Measurements from ENCODE around the gene OXCT1. TPM values are rescaled to one million over a fixed set of nuclear protein-coding genes. Genes with fewer than 3 reads are reported as not detected.

OXCT1 gene
- total RNA-seq, 1 experiment from 2014 or later, result 20.6 TPM

GRCh38 chr5:41893074-41893851, 23.0 kb upstream of the OXCT1 start:
- DNase-seq (ENCODE audit: low spot score) (no peak), ATAC-seq (no peak)
- Mint-ChIP-seq H3K4me3 (no peak overlapping the region), H3K9me3 (peaks cover 33% of the 10 kb centered on the region), H3K36me3 (no peaks in the 10 kb centered on the region), H3K27ac (no peak overlapping the region), H3K4me1 (peaks cover 6% of the 10 kb centered on the region; the same call in 1 of the 2 replicates), H3K27me3 (ENCODE audit: low read depth) (peaks cover 4% of the 10 kb centered on the region)
- TF ChIP-seq TP53 (CRISPR knock-in tag; IDR thresholded peaks at IDR 0.05) (no peak), ZNF219 (CRISPR knock-in tag; IDR thresholded peaks at IDR 0.05; ENCODE audit: borderline replicate concordance) (no peak), ERG (CRISPR knock-in tag; IDR thresholded peaks at IDR 0.05) (no peak)
- ChIA-PET POLR2A (no interaction called here), CTCF (interaction anchor here (0.9 kb wide), 1 partner anchor 131 kb away, joined by 3 read pairs; no protein-coding TSS in a partner anchor)

DNA sequence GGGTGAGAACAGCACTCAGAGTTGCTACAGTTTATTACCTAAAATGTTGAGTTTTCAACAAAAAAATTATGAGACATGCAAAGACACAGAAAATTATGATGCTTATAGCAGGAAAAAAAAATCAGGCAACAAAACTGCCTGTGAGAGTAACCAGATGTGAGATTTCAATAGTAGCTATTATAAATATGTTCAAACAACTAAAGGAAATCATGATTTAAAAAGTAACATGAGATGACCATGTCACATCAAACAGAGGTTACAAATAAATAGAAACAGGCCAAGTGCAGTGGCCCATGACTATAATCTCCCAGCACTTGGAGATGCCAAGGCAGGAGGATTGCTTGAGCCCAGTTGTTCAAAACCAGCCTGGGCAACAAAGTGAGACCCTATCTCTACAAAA, 21.8 kb upstream of the OXCT1 start:
- CTCF ChIA-PET, result interaction anchor here (0.6 kb wide), 1 partner anchor 66 kb away, joined by 3 read pairs; no protein-coding TSS in a partner anchor
- peaks cover 6% of the 10 kb centered on the region; the same call in 1 of the 2 replicates for H3K4me1 Mint-ChIP-seq
- TF ChIP-seq, protein P1, sequence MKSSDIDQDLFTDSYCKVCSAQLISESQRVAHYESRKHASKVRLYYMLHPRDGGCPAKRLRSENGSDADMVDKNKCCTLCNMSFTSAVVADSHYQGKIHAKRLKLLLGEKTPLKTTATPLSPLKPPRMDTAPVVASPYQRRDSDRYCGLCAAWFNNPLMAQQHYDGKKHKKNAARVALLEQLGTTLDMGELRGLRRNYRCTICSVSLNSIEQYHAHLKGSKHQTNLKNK (CRISPR knock-in tag; IDR thresholded peaks at IDR 0.05), result no peak
- TF ChIP-seq FOXK1 (CRISPR knock-in tag; IDR thresholded peaks at IDR 0.05) (no peak), USF1 (CRISPR knock-in tag; IDR thresholded peaks at IDR 0.05) (no peak), HMGA2 (CRISPR knock-in tag; IDR thresholded peaks at IDR 0.05) (no peak), NR3C1 (CRISPR knock-in tag; conservative IDR thresholded peaks at IDR 0.05; ENCODE audit: low read depth) (no peak), E2F5 (CRISPR knock-in tag; IDR thresholded peaks at IDR 0.05) (no peak), RELA (CRISPR knock-in tag; IDR thresholded peaks at IDR 0.05; ENCODE audit: borderline replicate concordance) (no peak), ATF1 (CRISPR knock-in tag; IDR thresholded peaks at IDR 0.05) (no peak), MXD4 (CRISPR knock-in tag; IDR thresholded peaks at IDR 0.05; ENCODE audit: borderline replicate concordance) (no peak), GRHL2 (CRISPR knock-in tag; IDR thresholded peaks at IDR 0.05; ENCODE audit: insufficient replicate concordance, severe bottlenecking) (no peak), JAZF1 (CRISPR knock-in tag; IDR thresholded peaks at IDR 0.05) (no peak), FOXP4 (CRISPR knock-in tag; IDR thresholded peaks at IDR 0.05) (no peak), MYBL2 (CRISPR knock-in tag; IDR thresholded peaks at IDR 0.05) (no peak), ZNF232 (CRISPR knock-in tag; IDR thresholded peaks at IDR 0.05) (no peak)
- TF ChIP-seq, protein P2, sequence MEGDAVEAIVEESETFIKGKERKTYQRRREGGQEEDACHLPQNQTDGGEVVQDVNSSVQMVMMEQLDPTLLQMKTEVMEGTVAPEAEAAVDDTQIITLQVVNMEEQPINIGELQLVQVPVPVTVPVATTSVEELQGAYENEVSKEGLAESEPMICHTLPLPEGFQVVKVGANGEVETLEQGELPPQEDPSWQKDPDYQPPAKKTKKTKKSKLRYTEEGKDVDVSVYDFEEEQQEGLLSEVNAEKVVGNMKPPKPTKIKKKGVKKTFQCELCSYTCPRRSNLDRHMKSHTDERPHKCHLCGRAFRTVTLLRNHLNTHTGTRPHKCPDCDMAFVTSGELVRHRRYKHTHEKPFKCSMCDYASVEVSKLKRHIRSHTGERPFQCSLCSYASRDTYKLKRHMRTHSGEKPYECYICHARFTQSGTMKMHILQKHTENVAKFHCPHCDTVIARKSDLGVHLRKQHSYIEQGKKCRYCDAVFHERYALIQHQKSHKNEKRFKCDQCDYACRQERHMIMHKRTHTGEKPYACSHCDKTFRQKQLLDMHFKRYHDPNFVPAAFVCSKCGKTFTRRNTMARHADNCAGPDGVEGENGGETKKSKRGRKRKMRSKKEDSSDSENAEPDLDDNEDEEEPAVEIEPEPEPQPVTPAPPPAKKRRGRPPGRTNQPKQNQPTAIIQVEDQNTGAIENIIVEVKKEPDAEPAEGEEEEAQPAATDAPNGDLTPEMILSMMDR (IDR thresholded peaks at IDR 0.05), result no peak
- TF ChIP-seq, protein P3, sequence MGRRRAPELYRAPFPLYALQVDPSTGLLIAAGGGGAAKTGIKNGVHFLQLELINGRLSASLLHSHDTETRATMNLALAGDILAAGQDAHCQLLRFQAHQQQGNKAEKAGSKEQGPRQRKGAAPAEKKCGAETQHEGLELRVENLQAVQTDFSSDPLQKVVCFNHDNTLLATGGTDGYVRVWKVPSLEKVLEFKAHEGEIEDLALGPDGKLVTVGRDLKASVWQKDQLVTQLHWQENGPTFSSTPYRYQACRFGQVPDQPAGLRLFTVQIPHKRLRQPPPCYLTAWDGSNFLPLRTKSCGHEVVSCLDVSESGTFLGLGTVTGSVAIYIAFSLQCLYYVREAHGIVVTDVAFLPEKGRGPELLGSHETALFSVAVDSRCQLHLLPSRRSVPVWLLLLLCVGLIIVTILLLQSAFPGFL (CRISPR knock-in tag; IDR thresholded peaks at IDR 0.05; ENCODE audit: borderline replicate concordance), result no peak
- TF ChIP-seq, protein P4, sequence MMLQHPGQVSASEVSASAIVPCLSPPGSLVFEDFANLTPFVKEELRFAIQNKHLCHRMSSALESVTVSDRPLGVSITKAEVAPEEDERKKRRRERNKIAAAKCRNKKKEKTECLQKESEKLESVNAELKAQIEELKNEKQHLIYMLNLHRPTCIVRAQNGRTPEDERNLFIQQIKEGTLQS (CRISPR knock-in tag; conservative IDR thresholded peaks at IDR 0.05), result no peak

More for the DNA sequence above, 21.8 kb upstream of the OXCT1 start:
- Mint-ChIP-seq H3K36me3 (peaks cover 12% of the 10 kb centered on the region), H3K27me3 (ENCODE audit: low read depth) (peaks cover 4% of the 10 kb centered on the region), H3K9me3 (peaks cover 45% of the 10 kb centered on the region), H3K27ac (no peak overlapping the region), H3K4me3 (no peak overlapping the region)
- ATAC-seq, result no peak
- POLR2A ChIA-PET, result no interaction called here
- DNase-seq (ENCODE audit: low spot score), result no peak

Measured in WTC11 (cell line).